IMR-90 (cell line): Measurements from ENCODE around the gene PPIA. TPM values are rescaled to one million over a fixed set of nuclear protein-coding genes. Genes with fewer than 3 reads are reported as not detected.

Source experiments
- ATAC-seq: fragments of 200-7000 bp; cut with Tn5 transposase; 2 replicates; pipeline ENCODE4 v1.9.1; 2020; ENCODE audit warnings: low read depth, mild to moderate bottlenecking, moderate library complexity
- BruUV-seq: library from RNA; stranded (reverse); fragments of 400-500 nt; replicated peaks from 2 replicates; lab custom pipeline; 2021; lab: Mats Ljungman, UMichigan
- CTCF ChIA-PET: fragments of 300-600 bp; formaldehyde crosslinking; extraction: SDS; loops from one replicate; lab custom pipeline; 2021; ENCODE audit warnings: antibody characterized with exemption; lab: Yijun Ruan, JAX
- POLR2A ChIA-PET: fragments of 300-600 bp; sonication (Branson Sonifier 250); formaldehyde crosslinking; loops from one replicate; lab custom pipeline; 2022; ENCODE audit warnings: antibody characterized with exemption; ENCODE audit not compliant: unreplicated experiment; lab: Charles Lee
- DNase-seq: peaks from one replicate; pipeline ENCODE4 v3.0.0; 2013
- H2AFZ ChIP-seq: replicated peaks from 2 replicates; pipeline ENCODE3; 2013; ENCODE audit warnings: low read length, mild to moderate bottlenecking; ENCODE audit not compliant: poor library complexity
- H2AK5ac ChIP-seq: 2 replicates; pipeline ENCODE4 v1.6.1; 2013; ENCODE audit warnings: low read depth, low read length, inconsistent platforms
- H2AK9ac ChIP-seq: replicated peaks from 2 replicates; pipeline ENCODE3; 2013; ENCODE audit warnings: mild to moderate bottlenecking, low read depth, low read length, moderate library complexity; ENCODE audit not compliant: poor library complexity
- H2BK120ac ChIP-seq: 2 replicates; pipeline ENCODE4 v1.6.1; 2013; ENCODE audit warnings: low read depth, low read length, inconsistent platforms
- H2BK15ac ChIP-seq: 3 replicates; pipeline ENCODE4 v1.6.1; 2013; ENCODE audit warnings: low read depth, low read length, inconsistent platforms
- H2BK20ac ChIP-seq: 2 replicates; pipeline ENCODE4 v1.6.1; 2013; ENCODE audit warnings: low read depth, mild to moderate bottlenecking, inconsistent platforms, low read length, moderate library complexity
- H2BK5ac ChIP-seq: 2 replicates; pipeline ENCODE4 v1.6.1; 2013; ENCODE audit warnings: mild to moderate bottlenecking, low read depth, low read length, inconsistent platforms; ENCODE audit not compliant: poor library complexity, severe bottlenecking
- H3K14ac ChIP-seq: replicated peaks from 2 replicates; pipeline ENCODE4 v1.6.1; 2013; ENCODE audit warnings: low read depth, low read length, inconsistent platforms
- H3K18ac ChIP-seq: 2 replicates; pipeline ENCODE4 v1.6.1; 2013; ENCODE audit warnings: low read depth, low read length, control low read depth
- H3K23ac ChIP-seq: 2 replicates; pipeline ENCODE4 v1.6.1; 2013; ENCODE audit warnings: low read depth, low read length, inconsistent platforms
- H3K27ac ChIP-seq: 2 replicates; pipeline ENCODE4 v1.5.1; 2013; ENCODE audit warnings: mild to moderate bottlenecking, control low read depth, low read length; ENCODE audit not compliant: insufficient read depth
- H3K27me3 ChIP-seq: 2 replicates; pipeline ENCODE4 v1.6.1; 2013; ENCODE audit warnings: low read length; ENCODE audit not compliant: control insufficient read depth, insufficient read depth
- H3K36me3 ChIP-seq: 2 replicates; pipeline ENCODE4 v1.6.1; 2013; ENCODE audit warnings: low read length, mixed read lengths; ENCODE audit not compliant: control insufficient read depth, insufficient read depth
- H3K4ac ChIP-seq: 2 replicates; pipeline ENCODE4 v1.6.1; 2013; ENCODE audit warnings: low read depth, low read length, inconsistent platforms
- H3K4me1 ChIP-seq: 2 replicates; pipeline ENCODE4 v1.6.1; 2013; ENCODE audit warnings: low read length, mixed read lengths; ENCODE audit not compliant: control insufficient read depth, insufficient read depth
- H3K4me2 ChIP-seq: 2 replicates; pipeline ENCODE4 v1.6.1; 2013; ENCODE audit warnings: low read depth, mild to moderate bottlenecking, control low read depth, low read length, moderate library complexity
- H3K4me3 ChIP-seq: 2 replicates; pipeline ENCODE4 v1.5.1; 2013; ENCODE audit warnings: low read depth, mild to moderate bottlenecking, control low read depth, low read length, moderate library complexity; ENCODE audit not compliant: insufficient read depth
- H3K56ac ChIP-seq: 2 replicates; pipeline ENCODE4 v1.6.1; 2013; ENCODE audit warnings: low read length, inconsistent platforms; ENCODE audit not compliant: insufficient read depth; ENCODE audit errors: extremely low read depth
- H3K79me1 ChIP-seq, 2 experiments: 2 replicates each; pipeline ENCODE4 v1.6.1; 2013; ENCODE audit warnings: low read length in 2 of 2, inconsistent platforms in 1 of 2, low read depth in 1 of 2
- H3K9ac ChIP-seq: 2 replicates; pipeline ENCODE4 v1.6.1; 2013; ENCODE audit warnings: low read depth, low read length, control low read depth
- H3K9me1 ChIP-seq: 2 replicates; pipeline ENCODE4 v1.6.1; 2013; ENCODE audit warnings: low read length, inconsistent platforms; ENCODE audit not compliant: insufficient read depth
- H3K9me3 ChIP-seq: 2 replicates; pipeline ENCODE4 v1.6.1; 2013; ENCODE audit warnings: low read length; ENCODE audit not compliant: control insufficient read depth, insufficient read depth
- H4K20me1 ChIP-seq: 2 replicates; pipeline ENCODE4 v1.6.1; 2013; ENCODE audit warnings: low read length, inconsistent platforms; ENCODE audit not compliant: insufficient read depth
- H4K5ac ChIP-seq: 2 replicates; pipeline ENCODE4 v1.6.1; 2013; ENCODE audit warnings: mild to moderate bottlenecking, low read depth, low read length, control low read depth
- H4K8ac ChIP-seq, 2 experiments: 2 replicates each; pipeline ENCODE4 v1.6.1; 2013; ENCODE audit warnings: low read depth in 2 of 2, low read length in 2 of 2, control low read depth in 1 of 2, inconsistent platforms in 1 of 2
- H4K91ac ChIP-seq: 2 replicates; pipeline ENCODE4 v1.6.1; 2013; ENCODE audit warnings: low read depth, low read length, inconsistent platforms; ENCODE audit not compliant: insufficient read depth
- ELK1 ChIP-seq: fragments of 150-350 bp; IDR thresholded peaks from 2 replicates; pipeline ENCODE4 v1.6.1; 2016; ENCODE audit warnings: low read depth, mild to moderate bottlenecking, low read length, moderate library complexity, borderline replicate concordance
- MAFK ChIP-seq: IDR thresholded peaks from 2 replicates; pipeline ENCODE4 v1.6.1; 2012; ENCODE audit warnings: low read depth, low read length, improper control_type of control experiment
- NFE2L2 ChIP-seq: fragments of 150-350 bp; IDR thresholded peaks from 2 replicates; pipeline ENCODE4 v1.6.1; 2016; ENCODE audit warnings: low read depth, mild to moderate bottlenecking, low read length
- RCOR1 ChIP-seq: IDR thresholded peaks from 2 replicates; pipeline ENCODE4 v1.6.1; 2012; ENCODE audit warnings: mild to moderate bottlenecking, low read length, improper control_type of control experiment; ENCODE audit not compliant: insufficient replicate concordance
- SMC3 ChIP-seq: fragments of 150-350 bp; IDR thresholded peaks from 2 replicates; pipeline ENCODE4 v1.6.1; 2016; ENCODE audit warnings: low read depth, mild to moderate bottlenecking, antibody characterized with exemption, low read length, moderate library complexity
- USF2 ChIP-seq: fragments of 150-350 bp; IDR thresholded peaks from 2 replicates; pipeline ENCODE4 v1.6.1; 2017; ENCODE audit warnings: mild to moderate bottlenecking, antibody characterized with exemption, low read length, low read depth
- WGBS, 2 experiments: methylation state at CpG; one replicate each; pipeline versions ENCODE4 v1.1.5 to v1.1.7; 2013; ENCODE audit warnings: missing lambda C conversion rate in 2 of 2; ENCODE audit not compliant: insufficient read length in 1 of 2; ENCODE audit errors: extremely low coverage in 2 of 2; 5-methylcytosine and 5-hydroxymethylcytosine counted together
- dilution Hi-C: fragments of 300-500 bp; cut with HindIII; formaldehyde crosslinking; loops from one replicate; pipeline ENCODE4 v1.14.3; 2018; ENCODE audit warnings: low sequenced_read_pairs; ENCODE audit not compliant: unreplicated experiment
- in situ Hi-C: fragments of 300-500 bp; cut with MboI; formaldehyde crosslinking; loops from 3 replicates; pipeline ENCODE4 v1.14.3; 2019; ENCODE audit warnings: low sequenced_read_pairs, inconsistent platforms, mixed read lengths
- intact Hi-C: fragments of 100-400 bp; cut with micrococcal nuclease; formaldehyde crosslinking; loops from 2 replicates; pipeline ENCODE4 v1.10.0; 2022
- polyA plus RNA-seq, 3 experiments: library from polyadenylated mRNA; depleted of rRNA; stranded (reverse); fragments of >200 nt; gene quantifications; 2 replicates each; pipeline ENCODE4 v1.2.3, GENCODE V29; 2012; ENCODE audit warnings: low replicate concordance in 1 of 3
- total RNA-seq: library from RNA; depleted of rRNA; stranded (reverse); fragments of >200 nt; gene quantifications from 2 replicates; pipeline ENCODE4 v1.2.3, GENCODE V29; 2012
- TF ChIP-seq, protein P1 (sequence below): conservative IDR thresholded peaks from 2 replicates; pipeline ENCODE4 v1.5.1; 2012; ENCODE audit warnings: mild to moderate bottlenecking, low read depth, low read length, improper control_type of control experiment

PPIA gene
- total and polyA plus RNA-seq, 2 of the 4 experiments (the other 2 are of a cell fraction): 3,396 to 4,883 TPM

DNA sequence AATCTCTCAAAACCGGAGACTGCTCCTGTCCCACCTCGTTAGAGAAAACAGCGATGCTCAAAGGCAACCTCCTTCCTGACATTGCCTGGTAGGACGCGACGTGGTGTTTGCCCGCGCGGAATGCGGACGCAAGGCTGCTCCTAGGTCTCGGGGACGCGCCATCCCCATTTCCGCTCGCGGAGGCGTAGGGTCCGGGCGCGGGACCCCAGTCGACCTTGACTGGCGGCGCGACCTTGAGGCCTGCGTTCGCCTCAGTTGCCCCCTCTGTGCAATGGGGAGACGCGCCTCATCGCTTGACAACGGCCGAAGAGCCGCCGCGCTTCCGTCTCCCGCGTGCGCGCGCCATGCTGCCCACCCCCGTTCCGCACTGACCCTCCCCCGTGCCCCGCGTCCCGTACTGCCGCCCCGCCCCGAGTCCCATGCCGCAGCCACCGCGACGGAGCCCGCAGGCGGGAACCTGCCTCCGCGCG, 412 bp upstream of the PPIA start:
- Histone ChIP-seq H3K36me3 (peaks cover 16% of the 10 kb centered on the region), H2BK15ac (no peak overlapping the region), H4K5ac (peak overlapping the region; percentile 73), H3K79me1 (peaks cover 10 to 35% of the 10 kb centered on the region in 2 experiments; a peak in 3 of 4 replicates), H3K27ac (peak overlapping the region; percentile 90), H3K56ac (peak overlapping the region; percentile 61), H3K4ac (peak overlapping the region; percentile 84), H3K9ac (peak overlapping the region; percentile 59), H2AK9ac (peak overlapping the region; percentile 100), H3K18ac (peak overlapping the region; percentile 69), H4K20me1 (peaks cover 39% of the 10 kb centered on the region), H3K9me3 (no peaks in the 10 kb centered on the region), H3K14ac (peak overlapping the region; percentile 45), H4K8ac (peak overlapping the region; percentile 69 to 78), H2AFZ (peak overlapping the region; percentile 96), H3K4me1 (peaks cover 5% of the 10 kb centered on the region), H2BK120ac (peak overlapping the region; percentile 72; the same call in 1 of the 2 replicates), H3K23ac (peak overlapping the region; percentile 67), H4K91ac (peak overlapping the region; percentile 79), H2BK5ac (peak overlapping the region; percentile 90), H2AK5ac (peak overlapping the region; percentile 18; the same call in 1 of the 2 replicates), H3K9me1 (peaks cover 13% of the 10 kb centered on the region; the same call in 1 of the 2 replicates), H3K4me2 (peak overlapping the region; percentile 91), H3K27me3 (no peaks in the 10 kb centered on the region), H2BK20ac (no peak overlapping the region), H3K4me3 (peak overlapping the region; percentile 83)
- CTCF ChIA-PET: no interaction called here
- POLR2A ChIA-PET: no interaction called here
- intact Hi-C loops (loop anchor here (1.0 to 5.0 kb wide), 5 partner anchors 27 to 341 kb away; partner anchors contain the start of gene OGDH), dilution Hi-C loops (no loop called here), in situ Hi-C loops (no loop called here)
- peak; percentile 13 for ATAC-seq
- TF ChIP-seq NFE2L2: no peak
- TF ChIP-seq, protein P1, sequence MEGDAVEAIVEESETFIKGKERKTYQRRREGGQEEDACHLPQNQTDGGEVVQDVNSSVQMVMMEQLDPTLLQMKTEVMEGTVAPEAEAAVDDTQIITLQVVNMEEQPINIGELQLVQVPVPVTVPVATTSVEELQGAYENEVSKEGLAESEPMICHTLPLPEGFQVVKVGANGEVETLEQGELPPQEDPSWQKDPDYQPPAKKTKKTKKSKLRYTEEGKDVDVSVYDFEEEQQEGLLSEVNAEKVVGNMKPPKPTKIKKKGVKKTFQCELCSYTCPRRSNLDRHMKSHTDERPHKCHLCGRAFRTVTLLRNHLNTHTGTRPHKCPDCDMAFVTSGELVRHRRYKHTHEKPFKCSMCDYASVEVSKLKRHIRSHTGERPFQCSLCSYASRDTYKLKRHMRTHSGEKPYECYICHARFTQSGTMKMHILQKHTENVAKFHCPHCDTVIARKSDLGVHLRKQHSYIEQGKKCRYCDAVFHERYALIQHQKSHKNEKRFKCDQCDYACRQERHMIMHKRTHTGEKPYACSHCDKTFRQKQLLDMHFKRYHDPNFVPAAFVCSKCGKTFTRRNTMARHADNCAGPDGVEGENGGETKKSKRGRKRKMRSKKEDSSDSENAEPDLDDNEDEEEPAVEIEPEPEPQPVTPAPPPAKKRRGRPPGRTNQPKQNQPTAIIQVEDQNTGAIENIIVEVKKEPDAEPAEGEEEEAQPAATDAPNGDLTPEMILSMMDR: no peak
- no peak for TF ChIP-seq SMC3
- TF ChIP-seq ELK1: no peak
- peak; percentile 83 for TF ChIP-seq RCOR1
- TF ChIP-seq USF2: no peak
- no peak for TF ChIP-seq MAFK
- WGBS, 2 experiments: 2% methylated on average over 24 of the region's 59 CpGs; no CpG with 5 or more reads in 1 of the 2 experiments
- no TSS peak for BruUV-seq
- DNase-seq: peak; percentile 36
